Subcutaneous adipose tissue (tissue), 4 donors: ENCODE results near the gene STXBP5. TPM values are rescaled to one million over a fixed set of nuclear protein-coding genes. Genes with fewer than 3 reads are reported as not detected.

Experiments used
- CTCF ChIP-seq: fragments of 450-650 bp; IDR thresholded peaks from one replicate; pipeline ENCODE4 v1.5.1; 2016; ENCODE audit warnings: low read depth, mild to moderate bottlenecking, control low read depth, antibody characterized with exemption, moderate library complexity
- total RNA-seq, 4 donors: library from RNA; depleted of rRNA; stranded (reverse); fragments of >200 nt; gene quantifications; one replicate each; pipeline ENCODE4 v1.1.0, GENCODE V29; 2016

Gene STXBP5
- total RNA-seq, 4 donors from 2014 or later = 21.3 to 31.3 (median 25.7) TPM

GRCh38 chr6:147248859-147249258 lies 44.6 kb downstream of the STXBP5 start:
- no peak for TF ChIP-seq CTCF

GRCh38 chr6:147251072-147251471 lies 46.9 kb downstream of the STXBP5 start:
- no peak for TF ChIP-seq CTCF

GRCh38 chr6:147255948-147256674 lies 51.9 kb downstream of the STXBP5 start:
- no peak for TF ChIP-seq CTCF

- TF ChIP-seq CTCF = no peak
These were observed 53.5 kb downstream of the STXBP5 start for GRCh38 chr6:147257760-147258159.

- no peak for TF ChIP-seq CTCF
These were observed 55.9 kb downstream of the STXBP5 start for GRCh38 chr6:147260091-147260490.

- no peak for TF ChIP-seq CTCF
These were observed 58.7 kb downstream of the STXBP5 start for GRCh38 chr6:147262946-147263345.

- TF ChIP-seq CTCF = no peak
These were observed 62.6 kb downstream of the STXBP5 start for GRCh38 chr6:147266821-147267220.
